Nucleus accumbens (tissue), 56 donors: Measurements from ENCODE around the gene PRDM2.

Source experiments
- DNase-seq, 56 donors: peaks; one replicate each; lab custom pipeline; 2025; lab: John Stamatoyannopoulos, UW

Gene PRDM2

DNA sequence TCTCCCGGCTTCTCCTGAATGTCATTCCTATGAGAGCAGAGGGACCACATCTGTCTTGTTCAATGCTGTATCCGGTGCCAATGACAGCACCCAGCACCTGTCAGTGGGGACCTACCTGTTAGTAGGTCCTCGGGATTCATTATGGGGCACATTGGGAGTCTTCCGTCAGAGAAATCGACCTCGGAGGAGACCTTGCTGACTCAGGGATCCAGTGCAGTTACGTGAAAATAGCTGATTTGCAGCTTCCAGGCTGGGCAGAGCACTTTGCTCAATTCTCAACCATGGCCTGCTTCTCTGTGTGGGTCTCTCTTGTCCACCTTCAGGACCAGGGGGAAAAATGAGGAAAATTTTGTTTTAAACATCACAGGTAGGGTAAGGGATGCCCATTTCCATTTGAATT is 130.2 kb downstream of the PRDM2 start:
- DNase-seq = no peak

DNA sequence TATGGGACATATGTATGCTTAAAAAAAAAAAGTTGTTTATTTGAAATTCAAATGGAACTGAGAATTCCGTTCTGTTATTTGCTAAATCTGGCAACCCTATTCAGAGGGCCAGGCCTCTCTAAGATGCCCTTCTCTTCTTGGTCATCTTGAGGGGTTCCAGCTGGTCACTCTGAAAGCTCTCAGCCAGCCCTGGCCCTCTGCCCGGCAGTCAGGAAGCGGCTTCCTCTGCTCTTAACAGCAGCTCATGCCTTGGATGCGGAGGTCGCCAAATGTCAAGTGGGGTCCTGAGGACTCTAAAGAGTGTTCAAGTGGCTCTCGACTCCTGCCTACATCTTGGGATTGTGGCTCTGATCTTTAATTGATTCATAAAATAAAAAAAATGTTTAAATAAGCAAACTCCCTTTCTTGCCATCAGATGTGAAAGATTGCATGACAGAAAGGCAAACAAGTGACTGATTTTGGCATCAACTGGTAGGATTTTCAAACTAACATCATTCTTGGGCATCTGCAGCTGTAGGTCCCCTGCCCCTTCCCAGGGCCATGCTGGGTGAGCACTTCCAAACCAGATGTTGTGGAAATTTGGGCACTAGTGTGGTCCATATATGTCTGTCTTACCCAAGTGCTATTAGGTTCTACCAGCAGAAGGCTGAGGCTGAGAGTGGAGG is 130.8 kb downstream of the PRDM2 start:
- peak in 2 of 56 donors; percentile 13 to 15 for DNase-seq

DNA sequence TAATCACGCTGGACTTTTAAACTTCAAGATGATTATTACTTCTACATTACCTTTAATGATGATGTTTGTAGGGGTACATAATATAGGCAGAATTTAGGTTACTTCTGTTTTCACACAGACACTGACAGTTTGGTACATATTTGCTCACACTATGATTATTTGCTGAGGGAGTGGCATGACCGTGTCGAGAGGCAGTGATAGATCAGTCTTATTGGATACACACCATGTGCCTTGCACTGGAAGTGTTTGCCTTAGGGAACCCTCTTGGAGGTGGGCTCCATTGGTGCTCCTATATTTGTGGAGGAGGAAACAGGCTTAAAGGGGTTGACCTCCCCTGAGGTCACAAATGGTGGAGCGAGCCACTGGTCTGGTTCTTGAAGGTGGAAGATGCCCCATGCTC is 132.1 kb downstream of the PRDM2 start:
- DNase-seq = no peak

DNA sequence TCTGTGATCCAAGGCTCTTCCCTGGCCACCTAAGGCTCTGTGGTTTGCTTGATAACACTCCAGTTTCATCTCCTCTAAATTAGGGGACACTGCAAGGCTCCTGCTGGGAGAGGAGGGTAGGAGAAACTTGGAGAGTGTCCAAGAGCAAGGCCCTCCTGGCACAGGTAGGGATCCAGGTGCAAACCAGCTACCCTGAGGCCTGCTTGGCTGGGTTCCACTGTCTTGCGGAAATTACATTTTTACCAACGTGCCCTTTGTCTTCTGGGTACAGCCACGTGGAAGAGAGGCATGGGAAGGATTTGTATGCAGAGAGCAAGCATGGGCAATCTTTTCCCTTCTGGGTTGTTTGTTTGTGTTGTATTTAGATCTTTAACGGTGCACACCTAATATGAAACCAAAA is 132.5 kb downstream of the PRDM2 start:
- no peak for DNase-seq

DNA sequence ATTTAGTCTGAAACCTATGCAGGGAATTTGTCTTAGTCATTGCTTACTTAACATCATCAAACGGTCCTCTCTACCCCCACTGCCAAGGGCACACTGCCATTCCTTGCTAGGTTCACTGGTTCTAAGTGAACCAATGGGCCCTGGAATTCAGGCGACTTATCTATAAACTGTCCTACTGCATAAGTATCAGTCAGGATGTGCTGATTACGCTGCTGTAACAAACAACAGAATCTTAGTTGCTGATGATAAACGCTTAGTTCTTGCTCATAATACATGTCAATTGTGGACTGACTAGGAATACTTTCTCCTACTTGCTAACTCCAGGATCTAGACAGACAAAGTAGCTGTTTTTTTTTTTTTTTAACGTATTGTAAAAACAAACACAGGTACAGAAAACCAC is 136.1 kb downstream of the PRDM2 start:
- no peak for DNase-seq

DNA sequence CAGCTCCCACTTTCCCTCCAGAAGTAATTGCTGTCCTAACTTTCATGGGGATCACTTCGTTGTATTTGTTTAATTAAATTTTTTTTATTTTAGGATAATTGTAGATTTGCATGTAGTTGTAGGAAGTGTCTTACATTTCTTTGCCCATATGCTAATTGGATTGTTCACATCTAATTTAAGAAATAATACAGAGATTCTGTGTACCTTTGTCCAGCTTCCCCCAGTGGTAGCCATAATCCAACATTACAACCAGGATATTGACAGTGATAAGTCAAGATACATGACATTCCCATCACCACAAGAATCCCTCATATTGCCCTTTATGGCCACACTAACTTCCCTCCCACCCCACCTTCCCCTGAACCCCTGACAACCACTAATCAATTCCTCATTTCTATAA is 136.6 kb downstream of the PRDM2 start:
- DNase-seq = no peak

DNA sequence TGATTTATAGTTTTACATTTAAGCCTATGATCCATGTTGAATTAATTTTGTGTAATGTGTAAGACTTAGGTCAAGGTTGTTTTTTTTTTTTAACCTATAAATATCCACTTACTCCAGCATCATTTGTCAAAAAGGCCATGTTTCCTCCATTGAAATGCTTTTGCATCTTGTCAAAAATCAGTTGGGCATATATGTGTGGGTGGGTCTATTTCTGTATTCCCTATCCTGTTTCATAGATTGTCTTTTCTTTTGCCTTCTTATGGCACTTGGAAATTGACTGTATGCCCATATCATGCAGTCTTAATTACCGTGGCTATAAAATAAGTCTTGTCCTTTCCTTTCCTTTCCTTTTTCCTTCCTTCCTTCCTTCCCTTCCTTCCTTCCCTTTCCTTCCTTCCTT is 138.2 kb downstream of the PRDM2 start:
- DNase-seq = no peak

DNA sequence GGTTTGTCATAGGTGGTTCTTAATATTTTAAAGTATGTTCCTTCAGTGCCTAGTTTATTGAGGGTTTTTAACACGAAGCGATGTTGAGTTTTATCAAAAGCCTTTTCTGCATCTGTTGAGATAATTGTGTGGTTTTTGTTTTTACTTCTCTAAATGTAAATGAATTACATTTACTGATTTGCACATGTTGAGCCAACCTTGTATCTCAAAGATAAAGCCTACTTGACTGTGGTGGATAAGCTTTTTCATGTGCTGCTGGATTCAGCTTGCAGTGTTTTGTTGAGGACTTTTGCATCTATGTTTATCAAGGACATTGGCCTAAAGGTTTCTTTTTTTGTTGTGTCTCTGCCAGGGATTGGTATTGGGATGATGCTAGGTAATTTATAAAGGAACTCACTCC is 142.5 kb downstream of the PRDM2 start:
- no peak for DNase-seq

DNA sequence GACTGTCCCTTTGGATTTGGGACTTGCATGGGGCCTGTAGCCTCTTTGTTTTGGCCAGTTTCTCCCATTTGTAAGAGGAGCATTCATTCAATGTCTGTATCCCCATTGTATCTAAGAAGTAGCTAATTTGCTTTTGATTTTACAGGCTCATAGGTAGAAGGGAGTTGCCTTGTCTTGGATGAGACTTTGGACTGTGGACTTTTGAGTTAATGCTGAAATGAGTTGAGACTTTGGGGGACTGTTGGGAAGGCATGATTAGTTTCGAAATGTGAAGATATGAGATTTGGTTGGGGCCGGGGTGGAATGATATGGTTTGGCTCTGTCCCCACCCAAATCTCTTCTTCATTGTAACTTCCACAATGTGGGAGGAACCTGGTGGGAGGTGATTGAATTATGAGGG is 151.7 kb downstream of the PRDM2 start:
- no peak for DNase-seq

DNA sequence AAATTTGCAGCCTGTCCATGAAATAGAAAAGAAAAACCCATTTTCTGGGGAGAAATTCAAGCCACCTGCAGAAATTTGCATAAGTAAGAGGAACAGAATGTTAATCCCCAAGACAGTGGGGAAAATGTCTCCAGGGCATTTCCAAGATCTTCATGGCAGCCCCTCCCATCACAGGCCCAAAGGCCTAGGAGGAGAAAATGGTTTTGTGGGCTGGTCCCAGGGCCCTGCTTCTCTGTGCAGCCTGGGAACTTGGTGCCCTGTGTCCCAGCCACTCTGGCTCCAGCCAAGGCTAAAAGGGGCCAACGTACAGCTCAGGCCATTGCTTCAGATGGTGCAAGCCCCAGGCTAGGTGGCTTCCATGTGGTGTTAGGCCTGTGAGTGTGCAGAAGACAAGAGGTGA is 155.6 kb downstream of the PRDM2 start:
- DNase-seq = no peak

DNA sequence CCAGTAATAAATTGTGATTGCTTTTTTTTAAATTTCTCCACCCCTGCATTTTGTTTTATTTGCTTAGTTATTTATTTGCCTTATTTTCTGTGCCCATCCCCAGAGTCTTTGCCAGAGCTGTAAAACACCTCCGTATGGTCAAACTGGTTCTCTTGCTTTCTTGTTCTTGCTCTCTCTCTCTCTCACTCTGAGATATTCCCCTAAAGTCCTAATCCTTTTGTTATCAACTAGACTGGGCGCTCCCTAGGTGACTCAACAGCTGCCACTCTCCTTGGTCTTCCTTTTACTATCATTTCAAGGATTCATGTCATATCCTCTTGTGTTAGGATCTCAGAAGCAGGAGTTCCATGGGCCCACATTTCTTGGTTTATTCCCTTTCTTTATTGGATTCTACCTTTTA is 160.0 kb downstream of the PRDM2 start:
- no peak for DNase-seq

DNA sequence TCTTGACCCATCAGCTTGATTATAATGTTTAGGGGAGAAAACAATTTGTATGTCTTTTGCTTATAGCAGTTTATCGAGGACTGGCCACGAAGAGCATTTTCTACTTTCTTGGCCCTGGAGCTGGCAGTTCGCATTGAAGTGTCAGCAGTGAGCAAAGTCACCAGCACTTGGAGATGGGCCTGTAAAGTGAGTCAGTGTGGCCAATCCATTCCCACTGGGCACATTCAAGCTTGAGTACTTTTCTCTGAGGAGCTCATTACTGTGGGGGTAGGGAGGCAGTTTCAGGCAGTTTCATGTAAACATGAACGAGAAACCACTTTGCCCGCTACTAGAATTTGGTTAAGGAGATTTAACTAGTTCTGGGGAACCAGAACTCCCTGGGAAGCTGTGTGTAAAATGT is 164.8 kb downstream of the PRDM2 start:
- no peak for DNase-seq

DNA sequence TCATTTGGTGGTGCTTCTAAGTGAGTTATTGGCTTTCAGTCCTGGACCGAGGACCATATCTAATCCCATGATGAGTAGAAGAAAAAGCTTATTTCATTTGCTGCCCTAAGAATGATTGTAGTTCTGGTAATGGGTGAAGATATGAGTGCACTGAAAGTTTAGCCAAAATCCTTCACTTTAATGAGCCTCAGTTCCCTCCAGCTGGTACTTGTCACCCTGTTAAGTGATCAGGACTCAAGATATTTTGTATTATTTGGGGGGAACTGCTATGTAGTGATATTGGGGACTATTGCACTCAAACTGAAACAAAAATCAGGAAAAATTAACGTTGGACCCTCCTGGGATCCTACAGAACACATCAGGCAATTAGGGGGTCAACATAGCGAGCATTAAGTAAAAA is 165.9 kb downstream of the PRDM2 start:
- no peak for DNase-seq

DNA sequence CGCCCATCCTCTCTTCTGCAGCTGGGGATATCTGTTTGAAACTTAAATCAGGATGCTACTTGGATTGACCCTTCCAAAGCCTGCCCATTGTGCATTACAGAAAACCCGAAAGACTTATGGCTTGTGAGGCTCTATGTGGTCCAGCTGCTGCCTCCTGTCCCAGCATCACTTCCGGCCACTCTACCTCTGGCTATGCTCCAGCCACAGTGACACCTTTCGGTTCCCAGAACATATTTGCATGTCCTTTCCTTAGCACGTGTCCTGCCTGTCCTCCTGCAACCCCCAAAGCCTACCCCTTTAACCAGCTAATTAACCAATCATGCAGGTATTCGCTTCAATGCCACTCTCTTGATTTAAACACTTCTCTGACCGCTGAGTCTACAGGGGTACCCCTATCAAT is 167.6 kb downstream of the PRDM2 start:
- DNase-seq = no peak

DNA sequence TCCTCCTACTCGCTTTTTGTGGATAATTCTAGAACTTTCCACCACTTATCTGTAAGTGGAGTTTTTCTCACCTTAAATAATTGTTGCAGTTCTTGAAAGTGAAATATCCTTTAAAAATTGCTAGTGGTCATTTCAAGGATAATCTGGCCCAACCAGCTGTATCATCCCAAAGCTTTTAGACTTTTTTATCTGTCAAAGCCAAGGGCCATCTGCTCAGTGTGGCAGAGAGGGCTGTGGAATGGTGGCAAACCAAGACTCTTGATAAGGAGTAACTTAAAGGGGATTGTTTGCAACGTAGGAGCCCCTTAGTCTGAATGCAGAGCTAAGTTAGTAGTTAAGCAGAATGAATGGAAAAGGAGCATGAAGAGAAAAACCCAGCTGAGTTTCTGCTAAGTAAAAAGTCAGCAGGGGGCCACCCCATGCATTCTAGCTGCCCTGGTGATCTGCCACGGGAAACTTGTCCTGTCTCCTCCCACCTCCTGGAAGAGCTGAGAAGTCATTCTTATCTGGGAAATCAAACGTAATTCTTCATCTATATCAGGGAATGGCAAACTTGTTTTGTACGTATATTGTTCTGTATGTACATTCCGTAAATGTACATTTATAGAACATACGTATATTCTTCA is 169.3 kb downstream of the PRDM2 start:
- no peak for DNase-seq

DNA sequence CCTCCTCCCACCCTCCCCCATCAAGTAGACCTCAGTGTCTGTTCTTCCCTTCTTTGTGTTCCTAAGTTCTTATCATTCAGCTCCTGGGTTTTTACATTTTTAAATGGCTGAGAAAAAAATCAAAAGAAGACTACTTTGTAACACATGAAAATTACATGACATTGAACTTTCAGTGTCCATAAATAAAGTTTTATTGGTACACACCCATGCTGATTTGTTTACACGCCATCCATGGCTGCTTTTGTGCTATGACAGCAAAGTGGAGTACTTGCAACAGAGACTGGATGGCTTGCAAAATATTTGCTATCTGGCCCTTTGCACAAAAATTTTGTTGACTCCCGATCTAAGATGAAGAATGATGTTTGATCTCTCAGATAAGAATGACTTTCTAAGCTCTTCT is 171.4 kb downstream of the PRDM2 start:
- DNase-seq = no peak

DNA sequence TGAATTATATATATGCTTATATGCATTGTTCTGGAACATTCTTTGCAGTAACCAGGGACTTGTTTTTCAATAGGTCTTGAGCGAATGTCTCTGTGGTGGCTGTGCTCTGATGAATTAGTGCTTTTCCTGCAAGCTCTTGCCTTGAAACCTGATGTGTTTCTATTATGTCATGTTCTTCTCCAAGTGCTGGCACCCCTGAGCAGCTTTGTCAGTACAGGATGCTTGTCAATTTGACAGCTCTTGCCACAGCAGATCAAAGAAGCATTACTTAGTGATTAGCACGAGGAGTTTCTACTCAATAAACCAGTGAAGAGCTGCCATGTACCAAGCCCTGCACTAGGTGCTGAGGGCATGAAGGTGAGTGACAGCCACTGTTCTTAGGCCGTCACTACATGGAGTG is 171.9 kb downstream of the PRDM2 start:
- DNase-seq = peak in 5 of 56 donors; percentile 3 to 31 (median 18)

DNA sequence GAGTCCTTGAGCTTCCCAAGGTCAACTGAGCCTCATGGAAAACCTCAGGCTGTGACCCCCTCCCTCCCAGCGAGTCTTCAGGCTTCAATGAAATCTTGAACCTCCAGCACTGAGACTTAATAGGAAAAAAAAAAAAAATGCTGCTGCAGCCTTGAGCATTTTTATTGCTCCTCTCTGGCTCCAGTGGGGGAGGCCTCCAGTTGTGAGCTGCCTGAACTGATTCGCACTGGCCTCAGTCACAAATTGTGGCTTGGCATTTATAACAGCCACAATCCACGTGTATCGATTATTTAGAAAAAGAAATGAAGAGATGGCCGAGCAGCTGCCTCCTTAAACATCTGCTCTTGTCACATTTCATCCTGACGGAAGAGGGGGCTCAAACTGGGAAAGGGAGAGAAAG is 173.0 kb downstream of the PRDM2 start:
- DNase-seq = no peak
